Lower leg skin (tissue), 4 donors: Measurements from ENCODE around the gene ST14. TPM values are rescaled to one million over a fixed set of nuclear protein-coding genes. Genes with fewer than 3 reads are reported as not detected.
A peak's percentile ranks its signal among the peaks of the same experiment; 100 is the strongest.
"Not testable (repeated sequence)": the region's sequence is repeated elsewhere in the genome, so short reads cannot be mapped to it uniquely, and the experiment has no call there.

ENCODE experiments used
- DNase-seq, 2 donors: peaks; one replicate each; pipeline ENCODE4 v3.0.0-alpha.2; 2019; ENCODE audit warnings: low spot score in 2 of 2
- H3K4me3 ChIP-seq: fragments of 200-600 bp; sonication (generic); 2 replicates; pipeline ENCODE4 v1.5.1; 2017; ENCODE audit warnings: mild to moderate bottlenecking, low read depth; ENCODE audit not compliant: poor library complexity, severe bottlenecking
- CTCF ChIP-seq, 3 donors: fragments of 450-650 bp; IDR thresholded peaks; one replicate each; pipeline ENCODE4 v1.5.1; 2016; ENCODE audit warnings: antibody characterized with exemption in 3 of 3, mild to moderate bottlenecking in 3 of 3, moderate library complexity in 2 of 3
- POLR2A ChIP-seq, 2 donors: fragments of 450-650 bp; IDR thresholded peaks; one replicate each; pipeline ENCODE4 v1.6.1; 2016 to 2017; ENCODE audit warnings: antibody characterized with exemption in 2 of 2, mild to moderate bottlenecking in 1 of 2, moderate library complexity in 1 of 2
- WGBS, 2 donors: methylation state at CpG; one replicate each; pipeline ENCODE4 v1.1.5; 2018; 5-methylcytosine and 5-hydroxymethylcytosine counted together
- intact Hi-C: fragments of 100-400 bp; cut with DNase I; formaldehyde crosslinking; loops from one replicate; pipeline ENCODE4 v1.15.0; 2023; ENCODE audit warnings: low total_unique reads
- total RNA-seq, 4 donors: library from RNA; depleted of rRNA; stranded (reverse); fragments of >200 nt; gene quantifications; one replicate each; pipeline ENCODE4 v1.1.0, GENCODE V29; 2016

Gene ST14
- total RNA-seq, 4 donors from 2014 or later = 75.4 to 107 (median 87.1) TPM

GRCh38 chr11:130165601-130166456 is 6.2 kb downstream of the ST14 start:
- TF ChIP-seq POLR2A (IDR thresholded peaks at IDR 0.05) = no peak
- no peak for TF ChIP-seq CTCF (IDR thresholded peaks at IDR 0.05)
- WGBS, 2 donors = 71 to 73% methylated on average over 9 of the region's 9 CpGs
- intact Hi-C loops = no loop called here
- peak in 1 of 2 donors; percentile 47 for DNase-seq
- no peak overlapping the region for H3K4me3 ChIP-seq

GRCh38 chr11:130166457-130166784 is 6.8 kb downstream of the ST14 start:
- DNase-seq = no peak
- H3K4me3 ChIP-seq = no peak overlapping the region
- 26 to 41% methylated on average over 4 of the region's 4 CpGs for WGBS, 2 donors
- intact Hi-C loops = no loop called here
- TF ChIP-seq CTCF (IDR thresholded peaks at IDR 0.05) (no peak), POLR2A (IDR thresholded peaks at IDR 0.05) (no peak)

- TF ChIP-seq POLR2A (IDR thresholded peaks at IDR 0.05) = no peak
- TF ChIP-seq CTCF (IDR thresholded peaks at IDR 0.05) = no peak
- no peak for DNase-seq
- WGBS, 2 donors = 95% methylated on average over 3 of the region's 3 CpGs
- no peak overlapping the region for H3K4me3 ChIP-seq
- intact Hi-C loops = no loop called here
These were observed 7.6 kb downstream of the ST14 start for GRCh38 chr11:130167146-130167545.

- intact Hi-C loops = no loop called here
- DNase-seq = no peak
- WGBS, 2 donors = 78 to 83% methylated on average over 7 of the region's 7 CpGs
- TF ChIP-seq POLR2A (IDR thresholded peaks at IDR 0.05) = no peak
- no peak for TF ChIP-seq CTCF (IDR thresholded peaks at IDR 0.05)
- H3K4me3 ChIP-seq = no peak overlapping the region
These were observed 8.5 kb downstream of the ST14 start for GRCh38 chr11:130168105-130168504.

- TF ChIP-seq CTCF (IDR thresholded peaks at IDR 0.05) (no peak), POLR2A (IDR thresholded peaks at IDR 0.05) (no peak)
- intact Hi-C loops = no loop called here
- no peak overlapping the region for H3K4me3 ChIP-seq
- WGBS, 2 donors = 76 to 81% methylated on average over 8 of the region's 8 CpGs
- no peak for DNase-seq
These were observed 10.8 kb downstream of the ST14 start for GRCh38 chr11:130170345-130170744.

GRCh38 chr11:130171534-130171933 is 12.0 kb downstream of the ST14 start:
- intact Hi-C loops = no loop called here
- TF ChIP-seq POLR2A (IDR thresholded peaks at IDR 0.05) (no peak), CTCF (IDR thresholded peaks at IDR 0.05) (no peak)
- 37 to 41% methylated on average over 5 of the region's 5 CpGs for WGBS, 2 donors
- H3K4me3 ChIP-seq = no peak overlapping the region
- no peak for DNase-seq

GRCh38 chr11:130172001-130172400 is 12.4 kb downstream of the ST14 start:
- WGBS, 2 donors = 84 to 85% methylated on average over 3 of the region's 3 CpGs
- intact Hi-C loops, DNase-seq, H3K4me3 ChIP-seq: not testable (repeated sequence)
